HepG2 (cell line): Measurements from ENCODE around the gene COA5. TPM values are rescaled to one million over a fixed set of nuclear protein-coding genes. Genes with fewer than 3 reads are reported as not detected.
A peak's percentile ranks its signal among the peaks of the same experiment; 100 is the strongest.

Experiments used
- AGO1 ChIP-seq: fragments of 200-400 bp; formaldehyde crosslinking; IDR thresholded peaks from 2 replicates; pipeline ENCODE4 v1.6.1; 2017; ENCODE audit warnings: mild to moderate bottlenecking, low read depth, low read length, moderate library complexity; ENCODE audit not compliant: poor library complexity, severe bottlenecking
- ATF2 ChIP-seq: sonication (generic); formaldehyde crosslinking; IDR thresholded peaks from 2 replicates; pipeline ENCODE4 v1.4.0; 2020; ENCODE audit warnings: missing genetic modification reagents
- CENPBD1 ChIP-seq: sonication (generic); formaldehyde crosslinking; IDR thresholded peaks from 2 replicates; pipeline ENCODE4 v1.8.0; 2022; ENCODE audit warnings: missing genetic modification reagents, low read depth, mild to moderate bottlenecking, borderline replicate concordance
- CREM ChIP-seq, 2 experiments: sonication (generic) in 1 of 2; formaldehyde crosslinking in 1 of 2; IDR thresholded peaks; 2 replicates each; pipeline versions ENCODE4 v1.4.0 to v1.6.1; 2016 to 2020; ENCODE audit warnings: antibody characterized with exemption in 1 of 2, mild to moderate bottlenecking in 1 of 2, missing genetic modification reagents in 1 of 2
- DNMT3B ChIP-seq: conservative IDR thresholded peaks from 2 replicates; pipeline ENCODE4 v1.6.1; 2016; ENCODE audit warnings: missing biosample characterization, control low read depth
- HDAC1 ChIP-seq: sonication (generic); formaldehyde crosslinking; IDR thresholded peaks from 2 replicates; pipeline ENCODE4 v1.5.1; 2020; ENCODE audit warnings: mild to moderate bottlenecking, missing genetic modification reagents
- HMG20B ChIP-seq: conservative IDR thresholded peaks from 2 replicates; pipeline ENCODE4 v1.6.1; 2016; ENCODE audit warnings: missing genetic modification reagents, missing compliant biosample characterization
- MAZ ChIP-seq, 2 experiments: sonication (generic) in 1 of 2; formaldehyde crosslinking in 1 of 2; IDR thresholded peaks; 2 replicates each; pipeline versions ENCODE4 v1.5.0 to v1.6.1; 2012 to 2020; ENCODE audit warnings: low read depth in 2 of 2, mild to moderate bottlenecking in 2 of 2, borderline replicate concordance in 1 of 2, improper control_type of control experiment in 1 of 2, low read length in 1 of 2, missing genetic modification reagents in 1 of 2, moderate library complexity in 1 of 2
- MED8 ChIP-seq: sonication (generic); formaldehyde crosslinking; IDR thresholded peaks from 2 replicates; pipeline ENCODE4 v1.8.1; 2023; ENCODE audit warnings: mild to moderate bottlenecking, missing genetic modification reagents; ENCODE audit not compliant: insufficient replicate concordance
- NCOR1 ChIP-seq: fragments of 200-600 bp; sonication (generic); IDR thresholded peaks from 2 replicates; pipeline ENCODE4 v1.7.0; 2017; ENCODE audit warnings: antibody characterized with exemption, low read length, borderline replicate concordance
- NFE2 ChIP-seq: sonication (generic); formaldehyde crosslinking; IDR thresholded peaks from 2 replicates; pipeline ENCODE4 v1.4.0; 2020; ENCODE audit warnings: missing genetic modification reagents
- NR3C1 ChIP-seq: sonication (generic); formaldehyde crosslinking; IDR thresholded peaks from 2 replicates; pipeline ENCODE4 v1.4.0; 2020; ENCODE audit warnings: missing genetic modification reagents
- PCBP2 ChIP-seq: fragments of 200-400 bp; formaldehyde crosslinking; optimal IDR thresholded peaks from 2 replicates; pipeline ENCODE3; 2018; ENCODE audit warnings: low read length, low read depth; ENCODE audit not compliant: poor library complexity, severe bottlenecking
- PREB ChIP-seq: sonication (generic); formaldehyde crosslinking; IDR thresholded peaks from 2 replicates; pipeline ENCODE4 v1.4.0; 2020; ENCODE audit warnings: missing genetic modification reagents
- RFX5 ChIP-seq: IDR thresholded peaks from 2 replicates; pipeline ENCODE4 v1.6.1; 2011; ENCODE audit warnings: low read depth, low read length, improper control_type of control experiment
- RFXAP ChIP-seq: sonication (generic); formaldehyde crosslinking; IDR thresholded peaks from 2 replicates; pipeline ENCODE4 v1.4.0; 2020; ENCODE audit warnings: missing genetic modification reagents, borderline replicate concordance
- SMARCC2 ChIP-seq: fragments of 450-650 bp; IDR thresholded peaks from 2 replicates; pipeline ENCODE4 v1.6.1; 2017; ENCODE audit warnings: antibody characterized with exemption, mild to moderate bottlenecking
- SP4 ChIP-seq: sonication (generic); formaldehyde crosslinking; IDR thresholded peaks from 2 replicates; pipeline ENCODE4 v1.8.1; 2023; ENCODE audit warnings: mild to moderate bottlenecking, missing genetic modification reagents
- YEATS4 ChIP-seq: sonication (generic); formaldehyde crosslinking; IDR thresholded peaks from 2 replicates; pipeline ENCODE4 v1.4.0; 2020; ENCODE audit warnings: missing genetic modification reagents, borderline replicate concordance
- ZNF235 ChIP-seq: sonication (generic); formaldehyde crosslinking; IDR thresholded peaks from 2 replicates; pipeline ENCODE4 v1.8.1; 2023; ENCODE audit warnings: mild to moderate bottlenecking, missing genetic modification reagents, borderline replicate concordance
- ZNF251 ChIP-seq: sonication (generic); formaldehyde crosslinking; IDR thresholded peaks from 2 replicates; pipeline ENCODE4 v1.9.0; 2021; ENCODE audit warnings: mild to moderate bottlenecking, missing genetic modification reagents
- ZNF543 ChIP-seq: sonication (generic); formaldehyde crosslinking; IDR thresholded peaks from 2 replicates; pipeline ENCODE4 v1.4.0; 2020; ENCODE audit warnings: mild to moderate bottlenecking, missing genetic modification reagents
- ZNF567 ChIP-seq: sonication (generic); formaldehyde crosslinking; IDR thresholded peaks from 2 replicates; pipeline ENCODE4 v1.8.1; 2023; ENCODE audit warnings: mild to moderate bottlenecking, missing genetic modification reagents, borderline replicate concordance
- ZNF746 ChIP-seq: sonication (generic); formaldehyde crosslinking; IDR thresholded peaks from 2 replicates; pipeline ENCODE4 v1.8.0; 2022; ENCODE audit warnings: mild to moderate bottlenecking, missing genetic modification reagents
- ZNF83 ChIP-seq: sonication (generic); formaldehyde crosslinking; IDR thresholded peaks from 2 replicates; pipeline ENCODE4 v1.4.0; 2020; ENCODE audit warnings: missing genetic modification reagents, mild to moderate bottlenecking, borderline replicate concordance
- polyA plus RNA-seq, 8 experiments: library from polyadenylated mRNA; depleted of rRNA in 3 of 8; stranded (reverse) in 7 of 8; unstranded in 1 of 8; fragments of >200 nt; fragmentation: Illumina TruSeq in 4 of 8; extraction: Trizol in 4 of 8; gene quantifications; 2 replicates each; pipeline versions ENCODE4 v1.2.1 to v1.2.3, GENCODE V29; 2011 to 2016; ENCODE audit warnings: low read depth in 4 of 8, missing spikeins in 1 of 8, mixed read lengths in 1 of 8; ENCODE audit not compliant: insufficient read depth in 1 of 8
- total RNA-seq, 5 experiments: library from RNA; depleted of rRNA; stranded (reverse); fragments of >200 nt; fragmentation: Illumina TruSeq; extraction: Trizol; gene quantifications; 2 replicates each; pipeline ENCODE4 v1.2.3, GENCODE V29; 2016; ENCODE audit warnings: low read depth in 1 of 5

The COA5 gene
- total and polyA plus RNA-seq, 2 of the 13 experiments (the other 11 are each of a cell fraction or from before 2014, with no cell fraction given) = 43.6 to 64.5 TPM

- TF ChIP-seq ZNF251 (CRISPR knock-in tag) (no peak), RFX5 (peak; percentile 47), MED8 (peak; percentile 91), ZNF567 (CRISPR knock-in tag) (peak; percentile 89; the same call in 1 of the 2 replicates), HDAC1 (CRISPR knock-in tag) (peak; percentile 99), ATF2 (CRISPR knock-in tag) (peak; percentile 75), SMARCC2 (no peak), RFXAP (peak; percentile 79; the same call in 1 of the 2 replicates), ZNF543 (CRISPR knock-in tag) (peak; percentile 94), ZNF746 (CRISPR knock-in tag) (peak; percentile 70; the same call in 1 of the 2 replicates), ZNF235 (CRISPR knock-in tag) (peak; percentile 66; the same call in 1 of the 2 replicates), SP4 (CRISPR knock-in tag) (peak; percentile 71), NR3C1 (CRISPR knock-in tag) (0 out of 2 replicates have a peak, but pooled peaks have one; percentile 77), HMG20B (CRISPR knock-in tag) (peak; percentile 29; the same call in 1 of the 2 replicates), ZNF83 (CRISPR knock-in tag) (peak; percentile 78; the same call in 1 of the 2 replicates), MAZ (IDR thresholded peaks at IDR 0.05; ENCODE audit: borderline replicate concordance, low read depth, low read length) (peak; percentile 44; the same call in 1 of the 2 replicates), MAZ (CRISPR knock-in tag; IDR thresholded peaks at IDR 0.05; ENCODE audit: low read depth) (peak; percentile 91), CREM (IDR thresholded peaks at IDR 0.05) (peak; percentile 63; the same call in 1 of the 2 replicates), CREM (CRISPR knock-in tag; IDR thresholded peaks at IDR 0.05) (no peak), NFE2 (CRISPR knock-in tag) (no peak), YEATS4 (CRISPR knock-in tag) (peak; percentile 98), CENPBD1 (CRISPR knock-in tag) (peak; percentile 59; the same call in 1 of the 2 replicates), PREB (CRISPR knock-in tag) (peak; percentile 84; the same call in 1 of the 2 replicates), AGO1 (peak; percentile 77), PCBP2 (no peak), DNMT3B (CRISPR knock-in tag) (peak; percentile 74; the same call in 1 of the 2 replicates), NCOR1 (no peak)
Observed at GRCh38 chr2:98608116-98608961, at the start of gene COA5, which contains the start of gene UNC50 (continued).
